ENCODE results near the gene TBXT.
"Not testable (repeated sequence)": the region's sequence is repeated elsewhere in the genome, so short reads cannot be mapped to it uniquely, and the experiment has no call there.

Gene TBXT

GRCh38 chr6:166167801-166168615 lies at the start of gene TBXT:
TSS of gene TBXT (minus strand) at chr6:166167851. CDS start at chr6:166167591, 260 bp downstream.
- DNase-seq, result no peak

- no peak for DNase-seq
Observed at GRCh38 chr6:166207284-166207561, 39.6 kb upstream of the TBXT start.

- DNase-seq, result no peak
Observed at GRCh38 chr6:166206510-166207283, 39.0 kb upstream of the TBXT start.

DNA sequence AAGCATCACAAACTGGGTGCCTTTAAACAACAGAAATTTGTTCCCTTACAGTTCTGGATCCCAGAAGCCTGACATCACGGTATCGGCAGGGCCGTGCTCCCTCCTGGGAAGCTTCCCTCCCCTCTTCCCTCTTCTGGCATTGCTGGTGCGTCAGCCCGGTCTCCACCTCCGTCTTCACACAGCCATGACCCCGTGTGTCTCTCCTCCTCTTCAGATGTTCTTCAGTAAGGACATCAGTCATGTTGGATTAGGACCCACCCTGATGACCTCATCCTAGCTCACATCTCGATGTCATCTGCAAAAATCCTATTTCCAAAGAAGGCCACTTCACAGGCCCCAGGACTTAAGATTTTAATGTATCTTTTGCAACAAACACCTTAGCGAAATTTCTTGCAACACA lies 38.4 kb upstream of the TBXT start:
- no peak for DNase-seq

GRCh38 chr6:166204852-166205650 lies 37.4 kb upstream of the TBXT start:
- no peak for DNase-seq

- no peak for DNase-seq
Observed at GRCh38 chr6:166203641-166204222, 36.1 kb upstream of the TBXT start.

DNA sequence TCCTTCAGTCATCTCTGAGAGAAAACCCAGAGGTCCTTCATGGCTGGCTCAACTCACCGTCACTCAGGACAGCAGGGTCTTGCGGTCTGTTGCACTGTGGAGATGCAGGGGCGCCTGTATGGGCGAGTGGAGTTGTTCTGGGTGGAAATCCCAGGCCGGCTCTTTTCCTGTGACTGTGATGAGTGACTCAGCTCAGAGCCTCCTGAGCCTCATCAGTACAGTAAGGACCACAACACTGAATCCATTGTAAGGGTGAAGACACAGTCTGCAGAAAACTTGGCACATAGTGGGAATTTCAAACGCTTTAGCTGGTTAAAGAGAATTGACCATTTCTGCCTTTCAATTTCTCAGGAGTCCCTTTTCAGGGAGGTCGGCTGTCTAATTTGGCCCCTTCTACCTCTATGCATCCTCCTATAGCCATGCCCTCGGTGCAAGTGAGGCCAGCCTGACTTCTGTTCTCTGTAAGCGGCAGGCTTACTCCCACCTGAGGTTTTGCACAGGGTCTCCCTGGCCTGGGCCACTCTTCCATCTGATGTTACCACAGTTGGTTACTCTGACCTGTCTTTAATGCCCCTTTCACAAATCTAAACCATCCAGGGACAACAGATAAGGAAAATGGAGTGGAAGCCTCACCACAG lies 35.5 kb upstream of the TBXT start:
- DNase-seq, result no peak

GRCh38 chr6:166202321-166202733 lies 34.7 kb upstream of the TBXT start:
- no peak for DNase-seq

DNA sequence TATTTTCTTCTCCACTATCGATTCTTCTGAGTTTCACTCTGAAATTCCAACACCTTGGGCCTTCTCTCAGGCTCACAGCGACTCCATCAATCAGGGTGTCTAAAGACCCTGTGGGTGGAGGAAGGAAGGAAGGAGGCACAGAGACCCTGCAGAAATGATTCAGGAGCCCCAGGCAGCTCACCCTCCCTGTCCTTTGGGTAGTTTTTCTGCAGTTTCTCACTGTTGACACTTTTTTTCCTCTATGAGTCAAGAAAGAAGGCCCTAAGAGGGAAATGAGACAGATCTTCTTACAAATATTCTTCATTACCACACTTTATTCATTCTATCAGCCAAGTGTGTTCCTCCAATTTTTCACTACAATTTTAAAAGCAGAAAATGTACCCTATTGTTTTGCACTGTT lies 34.2 kb upstream of the TBXT start:
- DNase-seq, result no peak

GRCh38 chr6:166197361-166197760 lies 29.7 kb upstream of the TBXT start:
- no peak for DNase-seq

DNA sequence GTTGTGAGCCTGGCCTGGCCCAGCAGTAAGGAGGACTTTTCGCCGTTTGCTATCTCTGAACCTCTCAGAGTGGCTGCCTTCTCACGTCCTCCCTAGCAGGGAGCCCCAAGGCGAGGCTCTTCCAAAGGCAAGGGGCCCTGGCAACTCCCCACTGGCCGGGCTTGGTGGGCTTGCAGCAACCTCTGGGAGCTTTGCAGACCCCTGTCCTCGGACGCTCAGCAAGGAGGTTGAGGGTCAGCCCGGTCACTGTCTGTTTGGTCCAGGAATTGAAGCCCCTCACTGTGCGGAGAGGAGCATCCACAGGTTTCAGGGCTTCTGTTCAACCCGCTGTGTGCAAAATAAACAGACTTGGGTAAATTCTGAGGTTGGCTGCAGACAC lies 28.2 kb upstream of the TBXT start:
- DNase-seq, result no peak

DNA sequence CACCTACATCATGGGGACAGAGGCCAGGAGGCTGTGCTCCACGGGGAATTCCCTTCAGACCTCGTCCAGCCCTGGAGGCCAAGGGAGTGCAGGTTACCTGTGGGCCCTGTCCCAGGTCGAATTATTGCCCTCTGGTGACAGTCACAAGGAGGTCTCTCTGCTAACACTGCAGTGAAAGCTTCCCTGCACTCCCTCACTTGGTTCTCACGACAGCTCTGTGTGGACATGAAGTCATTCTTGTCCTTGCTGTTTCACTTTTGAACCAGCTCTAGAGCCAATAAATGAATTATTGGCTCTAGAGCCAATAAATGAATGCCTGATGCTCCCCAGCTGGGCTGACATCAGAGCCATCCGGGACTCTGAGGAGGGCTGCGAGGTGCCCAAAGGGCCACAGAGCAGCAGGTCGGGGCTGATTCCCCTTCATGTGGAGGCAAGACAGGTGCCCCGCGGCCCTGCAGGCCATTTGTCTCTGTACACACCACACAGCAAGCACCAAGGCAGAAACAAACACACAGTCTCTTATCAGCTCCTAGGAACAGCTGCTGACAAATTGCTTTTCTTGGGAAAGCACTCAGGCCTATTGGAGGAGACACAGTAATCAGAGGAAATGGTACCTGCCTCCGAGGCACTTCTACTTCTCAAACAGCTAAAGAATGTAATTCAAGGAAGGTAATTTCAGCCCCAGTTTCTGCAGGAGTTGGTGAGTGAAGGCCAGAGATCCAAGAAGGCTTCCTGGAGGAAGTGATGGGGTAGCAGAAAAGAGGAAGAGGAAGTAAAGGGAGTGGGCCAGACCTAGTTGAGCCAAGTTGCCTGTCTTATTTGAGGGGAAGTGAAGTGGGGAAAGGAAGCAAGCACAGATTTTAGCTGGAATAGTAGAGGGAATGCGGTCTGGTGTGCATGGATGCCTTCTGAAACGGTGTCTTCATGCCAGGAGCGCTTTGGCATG lies 27.5 kb upstream of the TBXT start:
- DNase-seq, result no peak

- no peak for DNase-seq
Observed at GRCh38 chr6:166192557-166192956, 24.9 kb upstream of the TBXT start.

GRCh38 chr6:166192136-166192535 lies 24.5 kb upstream of the TBXT start:
- no peak for DNase-seq

DNA sequence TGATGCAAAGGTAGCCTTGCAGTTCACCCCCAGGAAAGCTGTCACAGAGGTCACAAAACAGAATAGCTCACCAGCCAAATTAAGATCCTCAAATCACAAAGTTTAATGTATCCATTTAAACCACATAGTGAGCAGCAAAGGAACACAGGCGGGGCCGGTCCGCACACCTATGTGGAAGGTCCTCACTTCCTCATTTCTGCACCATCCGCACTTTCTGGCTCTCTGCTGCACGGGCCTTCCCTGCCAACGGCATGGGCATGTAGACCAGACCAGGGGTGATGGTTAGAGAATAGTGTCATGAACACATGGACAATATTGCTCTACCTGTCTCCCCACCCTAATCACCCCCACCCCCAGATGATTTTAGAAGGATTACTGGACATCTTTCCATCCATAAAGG lies 12.1 kb upstream of the TBXT start:
- no peak for DNase-seq

GRCh38 chr6:166176106-166176505 lies 8.5 kb upstream of the TBXT start:
- DNase-seq, result no peak

GRCh38 chr6:166175093-166175492 lies 7.4 kb upstream of the TBXT start:
- not testable (repeated sequence) for DNase-seq

- DNase-seq, result no peak
Observed at GRCh38 chr6:166174031-166174430, 6.4 kb upstream of the TBXT start.

DNA sequence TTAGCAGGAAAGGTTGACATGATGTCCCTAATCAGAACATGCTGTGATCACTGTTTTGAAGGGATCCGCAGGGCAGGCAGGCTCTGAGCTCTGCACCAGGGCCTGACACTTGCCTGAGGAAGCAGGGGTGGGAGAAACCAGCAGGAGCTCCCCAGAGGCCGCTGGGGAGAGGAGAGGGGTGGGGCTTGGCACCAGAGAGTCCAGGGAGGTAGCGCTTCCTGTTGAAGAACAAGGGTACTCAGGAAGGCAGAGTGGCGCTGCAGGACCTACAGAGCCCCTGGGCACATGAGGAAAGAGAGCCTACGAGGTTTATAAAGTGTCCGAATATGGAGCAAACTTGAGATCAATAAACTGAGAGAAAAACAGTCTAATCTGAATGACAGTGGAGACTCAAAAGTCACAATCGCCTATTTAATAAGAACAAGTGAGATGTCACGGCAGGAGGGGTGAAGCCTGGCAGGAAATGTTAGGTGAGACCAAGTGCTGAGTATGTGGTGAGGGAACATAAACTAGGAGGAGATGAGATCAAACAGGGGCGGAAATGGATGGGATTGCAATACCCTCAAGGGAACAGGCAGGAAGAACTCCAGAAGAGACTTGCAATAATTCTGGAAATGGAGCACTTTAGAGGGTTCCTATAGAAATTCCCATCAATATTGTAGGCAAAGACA lies 5.8 kb upstream of the TBXT start:
- DNase-seq, result no peak

DNA sequence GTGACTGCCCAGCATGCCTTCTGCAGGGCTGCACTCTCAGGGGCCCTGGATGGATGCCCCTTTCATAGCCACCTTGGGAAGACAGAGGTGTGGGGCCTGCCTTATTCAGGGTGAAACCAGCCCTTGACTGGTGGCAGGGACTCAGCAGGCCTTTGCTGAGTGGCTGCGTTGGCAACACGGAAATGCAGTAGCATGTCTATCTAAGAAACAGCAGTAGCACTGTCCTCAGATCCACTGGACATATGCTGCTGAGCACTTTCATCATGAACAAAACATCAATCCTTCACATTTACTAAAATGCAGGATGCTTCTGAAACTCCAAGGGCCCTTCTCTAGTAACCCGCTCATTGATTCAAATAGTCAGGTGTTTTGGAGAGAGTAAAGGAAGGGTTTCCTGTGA lies 4.9 kb upstream of the TBXT start:
- DNase-seq, result no peak
